HL-60 (cell line): ENCODE results near the gene NKD1.

Source experiments
- DNase-seq, 2 experiments: peaks; one replicate each; pipeline ENCODE4 v3.0.0-alpha.2; 2010 to 2020; ENCODE audit warnings: low read depth in 1 of 2, low spot score in 1 of 2
- H3K27ac ChIP-seq: fragments of 250-450 bp; sonication (Bioruptor Pico); replicated peaks from 2 replicates; pipeline ENCODE4 v1.5.1; 2020; ENCODE audit warnings: mild to moderate bottlenecking, moderate library complexity
- H3K27me3 ChIP-seq: fragments of 250-450 bp; sonication (Bioruptor Pico); 2 replicates; pipeline ENCODE4 v1.5.1; 2021; ENCODE audit warnings: mild to moderate bottlenecking, moderate library complexity; ENCODE audit not compliant: insufficient read depth, poor library complexity, severe bottlenecking
- H3K4me3 ChIP-seq: replicated peaks from 2 replicates; pipeline ENCODE4 v1.5.1; 2011; ENCODE audit warnings: mild to moderate bottlenecking, control low read depth, low read length; ENCODE audit not compliant: insufficient read depth
- CTCF ChIP-seq: IDR thresholded peaks from one replicate; pipeline ENCODE4 v1.5.1; 2011; ENCODE audit warnings: low read length, control low read depth, inconsistent platforms; ENCODE audit not compliant: insufficient read depth
- GABPA ChIP-seq: IDR thresholded peaks from 2 replicates; pipeline ENCODE4 v1.6.1; 2012; ENCODE audit warnings: low read depth
- POLR2AphosphoS5 ChIP-seq: IDR thresholded peaks from 2 replicates; pipeline ENCODE4 v1.6.1; 2012; ENCODE audit warnings: low read depth
- REST ChIP-seq: IDR thresholded peaks from 2 replicates; pipeline ENCODE4 v1.6.1; 2012; ENCODE audit warnings: low read depth; ENCODE audit not compliant: insufficient replicate concordance
- SPI1 ChIP-seq: IDR thresholded peaks from 2 replicates; pipeline ENCODE4 v1.6.1; 2012; ENCODE audit warnings: low read depth, mild to moderate bottlenecking, borderline replicate concordance

Gene NKD1

GRCh38 chr16:50601341-50601740, 53.1 kb downstream of the NKD1 start:
- H3K4me3 ChIP-seq: no peak overlapping the region
- no peak overlapping the region for H3K27ac ChIP-seq
- no peak for DNase-seq
- no peaks in the 10 kb centered on the region for H3K27me3 ChIP-seq
- TF ChIP-seq POLR2AphosphoS5 (no peak), REST (no peak), GABPA (no peak), CTCF (no peak), SPI1 (no peak)

- DNase-seq: no peak
- Histone ChIP-seq H3K27ac (no peak overlapping the region), H3K4me3 (no peak overlapping the region), H3K27me3 (no peaks in the 10 kb centered on the region)
- TF ChIP-seq REST (no peak), SPI1 (no peak)
Measured at GRCh38 chr16:50602126-50602525, 53.9 kb downstream of the NKD1 start.

- no peak for DNase-seq
- no peak overlapping the region for H3K4me3 ChIP-seq
- H3K27ac ChIP-seq: no peak overlapping the region
- TF ChIP-seq SPI1 (no peak), POLR2AphosphoS5 (no peak), GABPA (no peak)
- H3K27me3 ChIP-seq: no peaks in the 10 kb centered on the region
Measured at GRCh38 chr16:50602531-50603205, 54.5 kb downstream of the NKD1 start.

GRCh38 chr16:50603206-50604064, 55.2 kb downstream of the NKD1 start:
- DNase-seq: no peak
- Histone ChIP-seq H3K4me3 (no peak overlapping the region), H3K27ac (no peak overlapping the region), H3K27me3 (no peaks in the 10 kb centered on the region)
- TF ChIP-seq REST (no peak), POLR2AphosphoS5 (no peak), SPI1 (no peak), CTCF (no peak)
